Activated CD8-positive, alpha-beta memory T cell treated with anti-CD3 and anti-CD28 coated beads for 48 hours (primary cell): ENCODE measurements around the gene ACVR1.
"Not testable (repeated sequence)": the region's sequence is repeated elsewhere in the genome, so short reads cannot be mapped to it uniquely, and the experiment has no call there.

Experiments used
- DNase-seq, 3 experiments: peaks; one replicate each; pipeline ENCODE4 v3.0.0-alpha.2; 2020; ENCODE audit warnings: low read depth in 2 of 3, low spot score in 2 of 3

ACVR1 gene

GRCh38 chr2:157761520-157761919, 114.6 kb downstream of the ACVR1 start:
- no peak for DNase-seq

GRCh38 chr2:157760949-157761348, 115.2 kb downstream of the ACVR1 start:
- no peak for DNase-seq

GRCh38 chr2:157759855-157760254, 116.3 kb downstream of the ACVR1 start:
- DNase-seq, result no peak

- no peak for DNase-seq
Measured at GRCh38 chr2:157758586-157758985, 117.5 kb downstream of the ACVR1 start.

DNA sequence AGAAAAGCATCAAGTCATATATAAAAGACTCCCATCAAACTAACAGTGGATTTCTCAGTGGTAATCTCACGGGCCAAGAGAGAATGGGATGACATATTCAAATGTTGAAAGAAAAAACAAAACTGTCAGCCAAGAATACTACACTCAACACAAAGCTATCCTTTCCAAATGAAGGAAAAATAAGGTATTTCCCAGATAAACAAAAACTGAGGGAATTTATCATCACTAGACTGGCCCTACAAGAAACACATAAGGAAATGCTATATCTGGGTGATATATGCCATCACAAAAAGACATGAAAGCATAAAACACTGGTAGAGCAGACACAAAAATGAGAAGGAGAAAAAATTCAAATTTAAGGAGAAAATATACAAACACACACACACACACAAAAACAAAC, 118.6 kb downstream of the ACVR1 start:
- no peak for DNase-seq

DNA sequence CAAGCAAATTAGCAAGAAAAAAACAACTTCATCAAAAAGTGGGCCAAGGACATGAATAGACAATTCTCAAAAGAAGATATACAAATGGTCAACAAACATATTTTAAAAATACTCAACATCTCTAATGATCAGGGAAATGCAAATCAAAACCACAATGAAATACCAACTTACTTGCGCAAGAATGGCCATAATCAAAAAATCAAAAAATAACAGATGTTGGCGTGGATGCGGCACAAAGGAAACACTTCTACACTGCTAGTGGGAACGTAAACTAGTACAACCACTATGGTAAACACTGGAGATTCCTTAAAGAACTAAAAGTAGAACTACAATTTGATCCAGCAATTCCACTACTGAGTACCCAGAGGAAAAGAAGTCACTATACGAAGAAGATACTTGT, 119.7 kb downstream of the ACVR1 start:
- DNase-seq, result not testable (repeated sequence)

DNA sequence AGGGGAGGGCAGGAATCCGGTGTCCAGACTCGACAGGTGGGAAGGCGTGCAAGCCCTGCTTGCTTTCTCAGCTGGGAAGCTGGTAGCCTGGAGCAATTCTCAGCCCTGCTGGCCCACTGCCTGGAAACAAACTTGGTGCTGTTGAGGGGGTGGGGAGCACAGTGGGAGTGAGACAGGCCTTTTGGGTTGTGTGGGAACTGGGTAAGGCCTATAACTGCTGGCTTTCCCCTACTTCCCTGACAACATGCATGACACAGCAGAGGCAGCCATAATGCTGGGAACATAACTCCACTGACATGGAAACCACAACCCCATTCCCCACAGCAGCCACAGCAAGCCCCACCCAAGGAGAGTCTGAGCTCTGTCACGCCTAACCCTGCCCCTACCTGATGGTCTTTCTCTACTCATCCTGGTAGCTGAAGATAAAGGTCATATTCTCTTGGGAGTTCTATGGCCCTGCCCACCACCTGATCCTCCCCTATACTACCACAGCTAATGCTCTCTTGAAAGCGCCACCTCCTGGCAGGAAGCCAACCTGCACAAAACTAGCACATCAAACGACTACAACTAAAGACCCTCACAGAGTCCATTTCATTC, 124.6 kb downstream of the ACVR1 start:
- DNase-seq, result no peak

GRCh38 chr2:157749684-157750083, 126.4 kb downstream of the ACVR1 start:
- DNase-seq, result no peak

- no peak for DNase-seq
Measured at GRCh38 chr2:157748371-157749142, 127.6 kb downstream of the ACVR1 start.

- no peak for DNase-seq
Measured at GRCh38 chr2:157747695-157748370, 128.3 kb downstream of the ACVR1 start.

GRCh38 chr2:157747280-157747679, 128.8 kb downstream of the ACVR1 start:
- no peak for DNase-seq

DNA sequence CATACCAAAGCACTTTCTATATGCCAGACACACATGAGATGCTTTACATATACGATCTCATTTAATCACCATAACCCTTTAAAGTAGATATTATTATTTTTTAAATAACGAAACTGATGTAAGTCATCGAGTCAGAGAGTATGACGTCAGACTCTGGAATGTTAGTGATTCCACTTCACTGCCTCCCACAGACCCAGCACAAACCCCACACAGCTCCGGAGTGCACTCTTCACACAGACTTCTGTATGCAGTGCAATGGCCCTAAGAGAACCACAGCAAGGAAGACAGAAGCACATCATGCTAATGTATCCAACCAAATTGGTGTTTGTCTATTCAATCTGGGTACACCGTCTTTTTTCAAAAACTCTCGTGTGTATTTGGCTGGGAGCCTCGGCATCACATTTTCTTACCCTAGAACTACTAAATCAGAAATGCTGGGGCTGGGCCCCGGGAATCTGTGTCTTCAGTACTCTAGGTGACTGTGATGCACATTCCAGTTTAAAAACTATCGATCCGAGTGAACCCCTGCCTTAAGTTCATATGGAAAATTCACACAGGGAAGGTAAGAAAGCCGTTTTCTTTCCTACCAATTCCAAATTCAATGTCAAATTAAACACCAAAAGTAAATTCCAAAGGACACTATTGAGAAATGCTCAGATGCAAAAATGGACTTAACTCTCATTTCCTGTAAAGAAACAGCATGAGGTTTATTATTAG, 129.7 kb downstream of the ACVR1 start:
- no peak for DNase-seq

GRCh38 chr2:157744571-157745076, 131.5 kb downstream of the ACVR1 start:
- DNase-seq, result no peak

DNA sequence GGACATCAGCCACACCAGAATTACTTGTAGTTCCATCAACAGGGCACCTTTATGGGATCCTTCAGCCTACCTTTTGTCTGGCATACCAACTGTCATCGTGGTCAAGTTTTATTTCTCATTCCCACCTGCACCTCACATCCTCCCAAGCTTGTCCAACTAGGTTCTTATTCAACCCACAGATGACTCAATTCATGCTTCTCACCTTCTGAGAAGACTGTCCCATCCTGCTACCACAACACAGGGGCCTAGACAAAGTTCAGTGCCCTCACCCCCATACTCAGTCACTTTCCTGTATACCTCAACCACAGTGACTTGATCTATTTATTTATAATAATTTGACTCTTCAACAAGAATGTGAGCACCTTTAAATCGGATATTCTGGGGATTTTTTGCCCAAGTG, 133.1 kb downstream of the ACVR1 start:
- no peak for DNase-seq

- no peak for DNase-seq
Measured at GRCh38 chr2:157741819-157742484, 134.2 kb downstream of the ACVR1 start.

DNA sequence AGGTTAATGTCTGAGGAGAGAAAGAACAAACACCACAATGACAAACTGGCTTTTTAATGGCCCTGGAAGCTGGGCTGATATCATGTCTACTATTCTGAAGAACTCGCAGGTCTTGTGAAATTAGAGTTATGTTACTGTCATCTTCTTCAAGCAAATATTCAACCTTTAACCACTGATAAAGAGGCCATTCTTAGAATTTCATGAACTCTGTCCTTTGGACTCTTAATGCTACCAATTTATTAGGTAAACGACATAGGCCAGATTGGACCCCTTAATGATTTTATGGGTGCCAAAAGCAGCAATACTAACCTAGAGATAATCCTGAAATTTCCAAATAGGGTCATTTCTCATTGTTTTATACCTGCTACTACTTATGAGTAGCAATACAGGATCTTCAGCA, 138.5 kb downstream of the ACVR1 start:
- DNase-seq, result no peak

DNA sequence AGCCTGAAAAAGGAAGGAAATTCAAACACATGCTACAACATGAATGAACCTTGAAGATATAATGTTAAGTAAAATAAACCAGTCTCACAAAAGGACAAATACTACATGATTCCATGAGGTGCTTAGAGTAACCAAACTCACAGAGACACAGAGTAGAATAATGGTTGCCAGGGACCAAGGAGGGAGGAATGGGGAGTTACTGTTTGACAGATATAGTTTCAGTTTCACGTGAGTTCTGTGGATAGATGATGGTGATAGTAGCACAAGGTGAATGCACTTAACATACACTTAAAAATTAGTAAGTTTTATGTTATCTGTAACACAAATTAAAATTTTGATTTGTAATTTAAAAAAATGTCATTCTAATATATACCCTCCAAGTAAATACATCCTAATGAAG, 140.6 kb downstream of the ACVR1 start:
- no peak for DNase-seq

DNA sequence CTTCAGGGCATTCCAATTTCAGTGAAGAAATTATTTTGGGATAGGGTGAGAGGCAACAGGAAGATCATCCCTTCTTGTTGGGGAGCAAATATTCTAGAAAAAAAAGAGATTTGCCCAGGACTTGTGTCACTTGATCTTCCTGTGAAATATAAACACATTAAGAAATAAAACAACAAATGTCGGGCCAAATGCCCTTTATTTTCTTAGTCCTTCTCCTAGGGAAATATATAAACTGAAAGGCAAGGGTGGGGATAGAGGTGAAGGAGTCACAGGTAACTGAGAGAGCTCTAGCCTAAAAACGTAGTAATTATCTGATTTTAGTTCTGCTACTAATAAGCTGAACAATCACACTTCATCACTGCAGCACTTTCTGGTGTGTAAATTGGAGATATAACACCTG, 142.9 kb downstream of the ACVR1 start:
- no peak for DNase-seq

DNA sequence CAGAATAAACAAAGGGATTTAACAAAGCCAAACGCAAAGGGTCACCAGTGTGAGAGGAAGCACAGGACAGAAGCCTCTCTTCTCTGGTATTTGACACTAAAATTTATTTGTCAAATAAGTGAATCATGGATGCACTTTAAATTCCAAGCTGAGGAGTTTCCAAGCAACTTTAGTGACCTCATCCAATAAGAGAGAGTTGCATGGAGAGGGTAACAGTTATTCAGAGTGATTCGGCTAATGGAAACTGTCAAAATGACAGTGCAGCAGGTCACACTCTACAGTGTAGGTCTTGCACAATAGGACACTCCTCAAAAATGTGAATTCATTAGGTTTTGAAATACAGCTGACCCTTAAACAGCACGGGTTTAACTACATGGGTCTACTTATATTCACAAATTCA, 143.5 kb downstream of the ACVR1 start:
- DNase-seq, result no peak

DNA sequence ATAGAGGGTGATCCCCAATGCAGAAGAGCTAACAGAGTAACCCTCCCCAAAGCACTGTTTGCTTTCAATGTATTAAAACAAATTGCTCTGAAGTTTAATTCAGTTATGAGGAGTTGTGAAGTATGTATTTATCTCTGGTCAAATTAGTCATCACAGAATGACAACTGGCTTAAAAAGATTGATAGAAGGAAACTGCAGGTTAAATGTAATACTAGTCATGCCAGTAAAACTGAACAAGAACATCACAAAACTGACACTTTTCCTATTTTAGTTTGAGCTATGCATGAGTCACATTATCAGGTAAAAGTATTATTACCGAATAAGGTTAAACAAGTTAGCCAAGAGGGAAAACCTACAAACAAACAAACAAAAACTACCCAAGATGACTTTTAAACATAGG, 148.4 kb downstream of the ACVR1 start:
- no peak for DNase-seq

- DNase-seq, result no peak
Measured at GRCh38 chr2:157726946-157727345, 149.2 kb downstream of the ACVR1 start.
